Mesenchymal stem cell (in vitro differentiated cells and primary cell): ENCODE measurements around the gene UBTD1.

ENCODE experiments used
- DNase-seq: peaks from one replicate; pipeline ENCODE4 v3.0.0-alpha.2; 2013
- H2AFZ ChIP-seq: one replicate; pipeline ENCODE4 v1.6.1; 2013; ENCODE audit warnings: low read depth, mild to moderate bottlenecking, control low read depth, inconsistent platforms, low read length, moderate library complexity
- H2AK5ac ChIP-seq: 2 replicates; pipeline ENCODE4 v1.6.1; 2013; ENCODE audit warnings: low read length, moderate library complexity, mild to moderate bottlenecking, inconsistent platforms; ENCODE audit not compliant: severe bottlenecking
- H2BK120ac ChIP-seq: one replicate; pipeline ENCODE4 v1.6.1; 2013; ENCODE audit warnings: low read depth, mild to moderate bottlenecking, inconsistent platforms, low read length, moderate library complexity
- H2BK12ac ChIP-seq, 2 experiments: one replicate each; pipeline ENCODE4 v1.6.1; 2013; ENCODE audit warnings: inconsistent platforms in 2 of 2, low read length in 2 of 2, mild to moderate bottlenecking in 2 of 2, moderate library complexity in 2 of 2, control low read depth in 1 of 2
- H2BK15ac ChIP-seq: one replicate; pipeline ENCODE4 v1.6.1; 2013; ENCODE audit warnings: mild to moderate bottlenecking, low read depth, inconsistent platforms; ENCODE audit not compliant: poor library complexity, severe bottlenecking
- H2BK5ac ChIP-seq: 2 replicates; pipeline ENCODE4 v1.6.1; 2013; ENCODE audit warnings: low read depth, mild to moderate bottlenecking, low read length, control low read depth, inconsistent platforms; ENCODE audit not compliant: poor library complexity, severe bottlenecking
- H3K14ac ChIP-seq, 2 experiments: one replicate each; pipeline ENCODE4 v1.6.1; 2013; ENCODE audit warnings: inconsistent platforms in 2 of 2, low read length in 2 of 2, control low read depth in 1 of 2, mild to moderate bottlenecking in 1 of 2, moderate library complexity in 1 of 2
- H3K18ac ChIP-seq, 2 experiments: one replicate each; pipeline ENCODE4 v1.6.1; 2013; ENCODE audit warnings: inconsistent platforms in 2 of 2, low read length in 2 of 2, control low read depth in 1 of 2, low read depth in 1 of 2, mild to moderate bottlenecking in 1 of 2
- H3K23ac ChIP-seq, 2 experiments: one replicate each; pipeline ENCODE4 v1.6.1; 2013; ENCODE audit warnings: inconsistent platforms in 2 of 2, low read length in 2 of 2, mild to moderate bottlenecking in 2 of 2, moderate library complexity in 2 of 2, control low read depth in 1 of 2
- H3K27ac ChIP-seq: 2 replicates; pipeline ENCODE4 v1.5.1; 2013; ENCODE audit warnings: mild to moderate bottlenecking, moderate library complexity, low read length, control low read depth, inconsistent platforms; ENCODE audit not compliant: poor library complexity, severe bottlenecking
- H3K27me3 ChIP-seq, 2 experiments: 2 replicates each; pipeline versions ENCODE4 v1.6.1 to v1.7.0; 2013; ENCODE audit warnings: low read length in 2 of 2, mild to moderate bottlenecking in 2 of 2, moderate library complexity in 2 of 2, control low read depth in 1 of 2, inconsistent platforms in 1 of 2; ENCODE audit not compliant: control insufficient read depth in 1 of 2, insufficient read depth in 1 of 2
- H3K36me3 ChIP-seq, 2 experiments: 2 replicates each; pipeline versions ENCODE4 v1.6.1 to v1.7.0; 2013; ENCODE audit warnings: low read length in 2 of 2, control low read depth in 1 of 2, inconsistent platforms in 1 of 2, low read depth in 1 of 2, mild to moderate bottlenecking in 1 of 2; ENCODE audit not compliant: insufficient read depth in 2 of 2, control insufficient read depth in 1 of 2
- H3K4ac ChIP-seq, 2 experiments: one replicate each; pipeline ENCODE4 v1.6.1; 2013; ENCODE audit warnings: inconsistent platforms in 2 of 2, low read length in 2 of 2, mild to moderate bottlenecking in 2 of 2, moderate library complexity in 2 of 2, control low read depth in 1 of 2, low read depth in 1 of 2
- H3K4me1 ChIP-seq: 2 replicates; pipeline ENCODE4 v1.6.1; 2013; ENCODE audit warnings: low read depth, low read length, control low read depth; ENCODE audit not compliant: control insufficient read depth, insufficient read depth
- H3K4me2 ChIP-seq: 2 replicates; pipeline ENCODE4 v1.6.1; 2013; ENCODE audit warnings: low read length, mild to moderate bottlenecking, inconsistent platforms; ENCODE audit not compliant: poor library complexity, severe bottlenecking
- H3K4me3 ChIP-seq, 2 experiments: 2 replicates each; pipeline versions ENCODE4 v1.5.1 to v1.7.0; 2013; ENCODE audit warnings: low read length in 2 of 2, mild to moderate bottlenecking in 2 of 2, control low read depth in 1 of 2, low read depth in 1 of 2; ENCODE audit not compliant: insufficient read depth in 1 of 2
- H3K79me1 ChIP-seq: replicated peaks from 2 replicates; pipeline ENCODE4 v1.6.1; 2013; ENCODE audit warnings: mild to moderate bottlenecking, control low read depth, low read length, inconsistent platforms; ENCODE audit not compliant: poor library complexity, severe bottlenecking
- H3K9ac ChIP-seq: 2 replicates; pipeline ENCODE4 v1.7.0; 2013; ENCODE audit warnings: mild to moderate bottlenecking, low read length, moderate library complexity
- H3K9me3 ChIP-seq: 2 replicates; pipeline ENCODE4 v1.7.0; 2013; ENCODE audit warnings: mild to moderate bottlenecking, low read length; ENCODE audit not compliant: control insufficient read depth
- H4K8ac ChIP-seq: one replicate; pipeline ENCODE4 v1.6.1; 2013; ENCODE audit warnings: inconsistent platforms, mild to moderate bottlenecking, low read length, moderate library complexity
- H4K91ac ChIP-seq: one replicate; pipeline ENCODE4 v1.6.1; 2013; ENCODE audit warnings: mild to moderate bottlenecking, low read length, inconsistent platforms
- WGBS: methylation state at CpG from one replicate; pipeline ENCODE4 v1.1.7; 2013; ENCODE audit warnings: mixed read lengths; 5-methylcytosine and 5-hydroxymethylcytosine counted together

Gene UBTD1

GRCh38 chr10:97532935-97533671, 34.4 kb downstream of the UBTD1 start:
- H2BK5ac ChIP-seq: no peak overlapping the region
- peaks cover 39% of the 10 kb centered on the region for H3K4me1 ChIP-seq
- no peaks in the 10 kb centered on the region for H3K27me3 ChIP-seq
- peak; percentile 87 for DNase-seq
- H3K4me3 ChIP-seq: no peak overlapping the region
- H2BK12ac ChIP-seq: no peak overlapping the region
- peak overlapping the region; percentile 36 for H3K9ac ChIP-seq
- no peaks in the 10 kb centered on the region for H3K36me3 ChIP-seq
- WGBS: 78% methylated on average over 12 of the region's 12 CpGs
- no peak overlapping the region for H2AFZ ChIP-seq
- H4K91ac ChIP-seq: no peak overlapping the region
- H2BK15ac ChIP-seq: no peak overlapping the region
- H3K27ac ChIP-seq: peak overlapping the region; percentile 65
- peaks cover 32% of the 10 kb centered on the region for H3K79me1 ChIP-seq
- H3K4ac ChIP-seq: no peak overlapping the region
- H2AK5ac ChIP-seq: no peak overlapping the region
- peak overlapping the region in 1 of 2 experiments; percentile 50 for H3K14ac ChIP-seq
- no peak overlapping the region for H2BK120ac ChIP-seq
- H4K8ac ChIP-seq: no peak overlapping the region
- no peak overlapping the region for H3K18ac ChIP-seq
- no peak overlapping the region for H3K4me2 ChIP-seq
- no peaks in the 10 kb centered on the region for H3K9me3 ChIP-seq
- no peak overlapping the region for H3K23ac ChIP-seq

GRCh38 chr10:97533888-97534287, 35.2 kb downstream of the UBTD1 start:
- Histone ChIP-seq H2AK5ac (peak overlapping the region; percentile 92), H2AFZ (no peak overlapping the region), H3K36me3 (no peaks in the 10 kb centered on the region), H3K14ac (no peak overlapping the region), H3K27me3 (no peaks in the 10 kb centered on the region), H3K9ac (no peak overlapping the region), H2BK120ac (no peak overlapping the region), H3K27ac (peak overlapping the region; percentile 65), H3K4ac (peak overlapping the region in 1 of 2 experiments; percentile 62), H4K91ac (no peak overlapping the region), H2BK15ac (no peak overlapping the region), H3K79me1 (peaks cover 32% of the 10 kb centered on the region), H4K8ac (no peak overlapping the region), H3K9me3 (no peaks in the 10 kb centered on the region), H2BK5ac (no peak overlapping the region), H3K4me1 (peaks cover 43% of the 10 kb centered on the region), H3K4me2 (no peak overlapping the region), H3K23ac (peak overlapping the region in 1 of 2 experiments; percentile 29), H3K4me3 (no peak overlapping the region), H3K18ac (no peak overlapping the region), H2BK12ac (peak overlapping the region in 1 of 2 experiments; percentile 31)
- DNase-seq: no peak
- 84% methylated on average over 6 of the region's 6 CpGs for WGBS

- Histone ChIP-seq H3K27ac (no peak overlapping the region), H2BK120ac (no peak overlapping the region), H3K9me3 (no peaks in the 10 kb centered on the region), H2BK15ac (no peak overlapping the region), H2BK12ac (no peak overlapping the region), H3K23ac (peak overlapping the region in 1 of 2 experiments; percentile 67), H4K91ac (peak overlapping the region; percentile 11), H3K14ac (no peak overlapping the region), H3K4ac (no peak overlapping the region), H2AFZ (no peak overlapping the region), H3K36me3 (no peaks in the 10 kb centered on the region), H3K79me1 (peaks cover 35% of the 10 kb centered on the region), H3K18ac (no peak overlapping the region), H3K4me3 (no peak overlapping the region), H3K4me2 (no peak overlapping the region), H4K8ac (peak overlapping the region; percentile 12), H3K9ac (no peak overlapping the region), H2AK5ac (peak overlapping the region; percentile 88), H3K4me1 (peaks cover 49% of the 10 kb centered on the region), H3K27me3 (no peaks in the 10 kb centered on the region), H2BK5ac (no peak overlapping the region)
- peak; percentile 50 for DNase-seq
- 80% methylated on average over 6 of the region's 6 CpGs for WGBS
These were observed 36.1 kb downstream of the UBTD1 start for GRCh38 chr10:97534746-97535367.

GRCh38 chr10:97537186-97537869, 38.6 kb downstream of the UBTD1 start:
- H2AFZ ChIP-seq: no peak overlapping the region
- DNase-seq: no peak
- H3K4ac ChIP-seq: no peak overlapping the region
- H3K18ac ChIP-seq: peak overlapping the region in 1 of 2 experiments; percentile 42
- H3K9ac ChIP-seq: no peak overlapping the region
- H4K91ac ChIP-seq: peak overlapping the region; percentile 52
- H3K36me3 ChIP-seq: peaks cover 0 to 3% of the 10 kb centered on the region in 2 experiments
- no peak overlapping the region for H2BK15ac ChIP-seq
- H3K14ac ChIP-seq: no peak overlapping the region
- peaks cover 52% of the 10 kb centered on the region for H3K4me1 ChIP-seq
- no peak overlapping the region for H2BK12ac ChIP-seq
- H3K9me3 ChIP-seq: no peaks in the 10 kb centered on the region
- peaks cover 29% of the 10 kb centered on the region for H3K79me1 ChIP-seq
- H3K23ac ChIP-seq: no peak overlapping the region
- no peaks in the 10 kb centered on the region for H3K27me3 ChIP-seq
- no peak overlapping the region for H3K4me2 ChIP-seq
- H4K8ac ChIP-seq: no peak overlapping the region
- no peak overlapping the region for H2BK5ac ChIP-seq
- H3K4me3 ChIP-seq: no peak overlapping the region
- H2AK5ac ChIP-seq: peak overlapping the region; percentile 19
- H2BK120ac ChIP-seq: no peak overlapping the region
- 94% methylated on average over 4 of the region's 5 CpGs for WGBS
- no peak overlapping the region for H3K27ac ChIP-seq
